ENCODE measurements around the gene FAM25G. TPM values are rescaled to one million over a fixed set of nuclear protein-coding genes. Genes with fewer than 3 reads are reported as not detected.
"Not testable (repeated sequence)": the region's sequence is repeated elsewhere in the genome, so short reads cannot be mapped to it uniquely, and the experiment has no call there.

Gene FAM25G
- total RNA-seq, 2 donors from 2014 or later = not detected

DNA sequence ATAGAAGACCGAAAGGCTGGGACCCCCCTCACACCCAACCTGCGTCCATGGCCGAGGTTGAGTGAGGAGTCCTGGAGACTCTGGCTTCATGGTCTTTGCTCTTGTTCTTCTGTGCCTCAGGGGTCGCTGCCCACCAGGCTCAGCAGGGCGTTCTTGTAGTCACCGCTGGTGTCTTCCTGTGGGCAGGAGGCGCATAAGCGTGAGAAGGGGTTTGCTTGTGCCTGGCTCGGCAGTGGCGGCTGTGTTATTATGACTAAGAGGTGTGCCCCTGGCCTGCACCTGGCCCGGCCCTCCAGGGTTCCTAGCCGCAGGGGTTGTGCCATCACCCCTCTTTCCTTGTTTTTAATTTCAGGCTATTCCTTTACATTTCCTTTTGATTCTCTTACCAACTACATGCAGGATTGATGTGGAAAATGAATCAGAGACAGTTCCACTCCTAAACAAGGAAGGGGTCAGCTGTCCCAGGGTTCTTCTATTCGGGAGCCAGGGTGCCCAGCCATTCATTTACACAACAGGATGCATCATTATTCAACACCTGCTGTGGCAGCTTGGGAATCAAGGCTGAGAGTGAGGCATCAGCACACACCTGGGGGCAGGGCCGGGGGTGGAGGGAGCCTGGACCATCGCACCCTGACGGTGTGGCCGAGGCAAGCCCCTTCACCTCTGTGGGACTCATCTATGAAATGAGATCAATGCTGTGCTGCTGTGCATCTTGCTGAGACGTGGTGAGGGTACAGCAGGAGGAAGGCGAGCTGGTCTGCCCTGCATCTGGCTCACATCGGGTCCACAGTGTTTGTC lies 22.6 kb downstream of the FAM25G start:
- DNase-seq; ATAC-seq; intact Hi-C loops (cut with DNase I): not testable (repeated sequence)

DNA sequence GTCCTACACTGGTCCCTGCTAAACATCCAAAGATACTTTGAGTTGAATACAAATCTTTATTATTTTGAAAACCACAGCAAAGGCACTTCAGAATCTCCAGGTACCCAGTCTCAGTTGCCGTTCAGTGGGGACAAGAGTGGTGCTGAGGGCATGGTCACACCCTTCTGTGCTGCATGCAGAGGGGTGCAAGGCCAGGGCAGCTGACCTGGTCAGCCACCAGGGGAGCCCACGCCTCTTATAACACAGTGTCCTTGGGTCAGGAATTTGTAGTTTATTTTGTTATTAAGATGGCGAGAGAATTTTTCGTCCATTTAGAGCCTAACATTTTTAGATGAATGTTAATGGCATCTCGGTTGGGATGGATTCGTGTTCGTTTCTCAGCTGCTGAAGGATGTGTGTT lies 23.5 kb downstream of the FAM25G start:
- intact Hi-C loops (cut with DNase I); DNase-seq; ATAC-seq: not testable (repeated sequence)

DNA sequence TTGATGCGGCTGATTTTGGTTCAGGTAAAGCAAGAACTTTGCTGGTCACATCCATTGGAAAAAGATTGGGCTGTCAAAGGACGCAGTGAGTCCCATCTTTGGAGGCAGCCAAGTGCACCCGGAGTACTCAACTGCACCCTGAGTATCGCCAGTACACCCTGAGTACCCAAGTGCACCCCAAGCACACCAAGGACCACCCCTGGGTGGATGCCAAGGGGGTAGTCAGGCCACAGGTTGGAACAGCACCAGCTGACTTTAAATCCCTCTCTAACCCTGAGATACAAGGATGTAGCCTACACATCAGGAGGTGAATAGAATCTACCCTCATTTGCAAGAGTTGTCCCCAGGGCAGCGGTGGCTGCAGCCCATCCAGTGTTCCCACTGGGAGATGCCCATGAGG lies 24.0 kb downstream of the FAM25G start:
- ATAC-seq; DNase-seq; intact Hi-C loops (cut with DNase I): not testable (repeated sequence)

DNA sequence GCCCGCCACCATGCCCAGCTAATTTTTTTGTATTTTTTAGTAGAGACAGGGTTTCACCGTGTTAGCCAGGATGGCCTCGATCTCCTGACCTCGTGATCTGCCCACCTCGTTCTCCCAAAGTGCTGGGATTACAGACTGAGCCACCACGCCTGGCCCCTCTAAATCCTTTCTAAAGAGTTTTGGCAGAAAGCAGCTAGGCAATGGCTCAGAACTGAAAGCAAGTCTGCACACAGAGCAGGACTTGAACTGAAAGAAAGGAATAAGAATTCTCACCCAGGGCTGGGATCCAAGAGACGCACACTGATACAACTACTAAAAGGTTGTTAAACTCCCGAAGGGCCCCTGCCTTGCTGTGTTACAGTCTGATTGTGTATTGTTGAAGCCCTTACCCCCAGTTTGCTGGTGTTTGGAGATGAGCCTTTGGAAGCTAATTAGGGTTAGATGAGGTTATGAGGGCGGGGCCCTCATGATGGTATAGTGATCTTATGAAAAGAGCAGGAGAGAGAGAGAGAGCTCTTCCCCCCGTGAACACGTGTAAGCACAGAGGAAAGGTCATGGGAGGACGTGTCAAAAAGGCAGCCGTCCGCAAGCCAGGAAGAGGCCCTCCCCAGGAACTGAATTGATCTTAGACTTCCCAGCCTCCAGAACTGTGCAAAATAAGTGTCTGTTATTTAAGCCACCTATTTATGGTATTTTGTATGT lies 26.1 kb downstream of the FAM25G start:
- ATAC-seq = peak in 1 of 2 donors; percentile 3
- intact Hi-C loops (cut with DNase I); DNase-seq: not testable (repeated sequence)

DNA sequence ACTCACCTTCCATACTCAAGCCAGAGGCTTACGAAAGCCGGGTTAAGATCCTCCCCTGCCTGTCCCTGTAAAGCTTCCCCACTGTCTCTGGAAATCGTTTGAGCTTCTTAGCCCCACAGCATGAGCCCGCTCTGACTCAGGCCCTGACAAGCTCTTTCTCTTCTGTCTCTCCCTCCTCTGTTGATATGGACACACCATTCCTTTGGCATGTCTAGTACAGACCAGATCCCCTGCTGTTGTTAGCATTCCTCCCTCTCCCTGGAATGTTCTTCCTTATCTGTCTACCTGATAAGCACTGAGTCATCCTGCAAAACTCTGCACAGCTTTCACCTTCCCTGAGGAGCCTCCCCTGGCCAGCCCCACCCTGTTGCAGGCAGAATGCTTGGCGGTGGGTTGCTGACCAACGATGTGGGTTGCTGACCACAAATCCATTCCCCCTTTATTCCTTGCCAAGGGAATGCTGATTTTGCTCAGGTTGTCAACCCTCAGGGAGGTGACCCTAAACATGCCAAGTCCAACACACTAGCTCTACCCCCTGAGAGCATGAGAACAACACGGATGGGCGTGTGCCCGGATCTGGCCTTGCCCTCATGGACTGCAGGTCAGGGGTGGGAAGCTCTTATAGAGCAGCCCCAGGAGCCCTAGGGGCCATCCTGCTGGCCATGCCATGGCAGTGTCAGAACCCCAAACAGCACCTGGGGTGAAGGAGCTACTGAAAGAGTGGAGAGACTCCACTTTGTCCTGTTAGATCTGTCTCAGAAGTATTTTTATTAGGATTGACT lies 28.7 kb downstream of the FAM25G start:
- intact Hi-C loops (cut with DNase I); DNase-seq: not testable (repeated sequence)
- ATAC-seq = peak; percentile 28 to 86

DNA sequence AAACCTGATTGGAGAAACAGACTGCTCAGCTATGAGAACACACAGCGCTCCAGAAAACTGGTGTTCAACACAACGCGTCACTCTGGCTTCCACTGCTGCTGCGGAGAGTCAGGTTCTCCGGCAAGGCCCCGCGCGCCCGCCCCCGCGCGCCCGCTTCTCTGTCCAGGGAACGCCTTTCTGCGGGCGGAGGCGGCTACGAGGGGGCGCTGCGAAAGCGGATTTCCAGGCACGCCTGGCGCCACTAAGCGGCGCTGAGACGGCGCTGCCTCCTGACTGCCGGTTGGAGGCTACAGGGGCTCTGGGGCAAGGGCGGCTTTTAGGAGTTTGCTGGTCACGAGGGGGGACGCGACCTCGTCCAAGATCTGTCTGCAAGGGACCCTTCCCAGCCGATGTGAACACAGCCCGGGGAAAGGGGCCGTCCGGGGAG lies 30.2 kb downstream of the FAM25G start:
- intact Hi-C loops (cut with DNase I) = not testable (repeated sequence)
- DNase-seq (peak; percentile 62), ATAC-seq (peak; percentile 82 to 92)

DNA sequence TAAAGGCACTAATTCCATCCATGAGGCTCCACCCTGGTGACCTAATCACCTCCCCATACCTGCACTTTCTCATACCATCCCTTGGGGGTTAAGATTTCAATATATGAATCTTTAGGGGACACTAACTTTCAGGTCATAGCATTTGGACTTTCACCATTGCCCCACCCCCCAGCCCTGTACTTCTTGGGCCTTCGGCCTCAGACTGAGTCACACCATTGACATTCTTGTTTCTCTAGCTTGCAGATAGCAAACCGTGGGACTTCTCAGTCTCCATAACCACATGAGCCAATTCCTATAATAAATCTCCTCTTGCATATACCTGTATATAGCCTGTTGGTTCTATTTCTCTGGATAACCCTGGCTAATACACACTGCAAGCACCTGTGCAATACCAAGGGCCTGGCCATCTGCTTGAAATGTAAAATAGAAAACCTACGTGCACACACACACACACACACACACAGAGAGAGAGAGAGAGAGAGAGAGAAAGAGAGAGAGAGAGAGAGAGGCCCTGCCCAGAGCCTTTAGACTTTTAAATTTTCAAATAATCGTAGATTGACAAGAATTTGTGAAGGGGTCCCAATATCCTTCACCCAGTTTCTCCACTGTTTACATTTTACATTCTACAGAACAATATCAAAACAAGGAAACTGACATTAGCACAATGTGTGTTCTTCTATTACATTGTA lies 32.9 kb downstream of the FAM25G start:
- ATAC-seq = no peak
- intact Hi-C loops (cut with DNase I) = no loop called here
- DNase-seq = no peak

DNA sequence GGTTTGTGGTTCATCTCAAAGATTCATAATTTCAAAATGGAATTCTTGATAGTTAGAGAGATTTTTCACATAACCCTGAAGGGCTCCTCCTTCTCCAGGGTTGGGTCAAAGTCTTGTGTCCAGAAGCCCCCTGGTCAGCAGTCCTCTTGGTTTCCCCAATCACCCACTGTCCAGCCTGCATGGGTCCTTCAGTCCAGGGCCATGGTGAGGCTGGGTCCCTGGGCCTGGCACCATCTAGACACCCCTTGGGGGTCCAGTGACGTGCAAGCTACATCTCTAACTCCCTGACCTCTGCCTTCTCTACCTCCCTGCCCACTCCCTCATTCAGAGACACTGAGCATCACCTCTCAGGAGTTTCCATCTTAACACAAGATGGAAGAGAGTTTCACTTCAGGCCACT lies 33.7 kb downstream of the FAM25G start:
- DNase-seq = no peak
- ATAC-seq = no peak
- intact Hi-C loops (cut with DNase I) = no loop called here

DNA sequence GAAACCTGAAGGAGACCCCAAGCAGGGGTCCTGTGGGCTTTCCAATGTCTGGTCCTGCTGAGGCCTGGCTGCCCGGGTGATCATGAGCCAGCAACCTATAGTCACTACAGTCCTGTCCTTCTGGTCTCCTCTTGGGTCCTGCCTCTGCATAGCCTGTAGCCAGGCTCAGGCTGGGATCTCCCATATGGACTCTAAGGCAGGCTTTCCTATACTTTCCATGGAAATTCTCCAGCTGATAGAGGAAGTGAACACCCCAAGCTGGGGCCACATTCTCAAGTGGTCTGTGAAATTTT lies 34.0 kb downstream of the FAM25G start:
- no peak for DNase-seq
- intact Hi-C loops (cut with DNase I) = no loop called here
- ATAC-seq = no peak

DNA sequence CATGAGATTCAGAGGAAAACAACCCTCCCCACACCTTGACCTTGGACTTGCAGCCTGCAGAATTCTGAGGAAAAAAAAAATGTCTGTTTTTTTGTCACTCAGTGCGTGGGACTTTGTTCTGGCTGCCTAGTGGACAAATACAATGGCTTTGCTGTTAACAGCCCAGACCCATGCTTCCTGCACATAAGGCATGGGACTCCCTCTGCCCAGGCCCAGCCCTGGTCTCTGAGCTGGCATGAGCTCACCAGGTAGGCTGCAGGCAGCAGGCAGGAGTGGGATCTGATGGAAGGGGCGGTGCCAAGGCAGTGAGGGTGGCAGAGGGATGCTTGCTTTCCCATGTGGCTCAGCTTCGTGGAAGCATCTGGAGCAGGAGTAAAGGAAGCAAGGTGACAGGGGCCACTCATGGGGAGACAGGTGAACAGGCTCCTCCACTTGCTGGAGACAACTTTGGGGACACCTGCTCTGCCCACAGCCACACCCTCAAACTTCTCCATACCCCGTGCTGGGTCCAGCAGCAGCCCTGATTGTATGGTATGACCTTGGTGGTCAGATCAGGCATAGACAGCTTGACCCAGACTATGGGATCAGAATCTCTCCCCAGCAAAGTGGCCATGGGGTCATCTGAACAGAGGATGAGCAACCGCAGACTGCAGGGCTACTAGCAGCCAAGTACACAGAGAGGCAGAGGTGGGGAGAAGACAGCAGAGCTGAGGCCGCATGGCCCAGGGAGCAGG lies 34.5 kb downstream of the FAM25G start:
- DNase-seq (no peak), ATAC-seq (no peak)
- intact Hi-C loops (cut with DNase I) = no loop called here

DNA sequence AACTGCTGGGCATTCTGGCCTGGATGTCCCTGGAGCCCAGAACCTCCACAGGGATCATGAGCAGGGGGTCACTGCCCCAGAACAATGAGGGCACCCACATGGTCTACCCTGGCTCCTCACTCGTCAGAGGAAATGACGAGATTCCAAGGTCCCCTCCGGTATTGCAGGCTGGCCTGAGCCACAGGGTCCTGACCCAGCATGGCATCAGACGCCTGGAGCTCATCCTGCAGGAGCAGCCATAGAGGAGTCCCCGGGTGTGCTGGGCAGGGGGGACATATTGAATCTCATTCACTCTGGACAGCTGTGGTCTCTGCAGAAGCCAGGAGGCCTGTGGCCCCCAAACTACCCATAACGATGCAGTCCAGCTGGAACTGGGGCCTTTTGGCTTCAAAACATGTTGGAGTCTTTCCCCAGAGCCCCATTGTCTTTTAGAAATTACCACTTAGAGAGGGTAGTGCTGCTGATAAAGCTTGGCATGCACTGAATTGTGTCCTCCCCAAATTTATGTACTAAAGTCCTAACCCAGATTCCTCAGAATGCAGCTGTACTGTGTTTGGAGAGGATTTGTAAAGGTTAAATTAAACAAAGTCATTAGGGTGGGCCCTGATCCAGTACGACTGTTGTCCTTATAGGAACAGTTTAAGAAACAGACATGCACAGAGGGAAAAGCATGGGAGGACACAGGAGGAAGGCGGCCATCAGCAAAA lies 35.3 kb downstream of the FAM25G start:
- ATAC-seq (no peak), DNase-seq (no peak)
- intact Hi-C loops (cut with DNase I) = no loop called here

DNA sequence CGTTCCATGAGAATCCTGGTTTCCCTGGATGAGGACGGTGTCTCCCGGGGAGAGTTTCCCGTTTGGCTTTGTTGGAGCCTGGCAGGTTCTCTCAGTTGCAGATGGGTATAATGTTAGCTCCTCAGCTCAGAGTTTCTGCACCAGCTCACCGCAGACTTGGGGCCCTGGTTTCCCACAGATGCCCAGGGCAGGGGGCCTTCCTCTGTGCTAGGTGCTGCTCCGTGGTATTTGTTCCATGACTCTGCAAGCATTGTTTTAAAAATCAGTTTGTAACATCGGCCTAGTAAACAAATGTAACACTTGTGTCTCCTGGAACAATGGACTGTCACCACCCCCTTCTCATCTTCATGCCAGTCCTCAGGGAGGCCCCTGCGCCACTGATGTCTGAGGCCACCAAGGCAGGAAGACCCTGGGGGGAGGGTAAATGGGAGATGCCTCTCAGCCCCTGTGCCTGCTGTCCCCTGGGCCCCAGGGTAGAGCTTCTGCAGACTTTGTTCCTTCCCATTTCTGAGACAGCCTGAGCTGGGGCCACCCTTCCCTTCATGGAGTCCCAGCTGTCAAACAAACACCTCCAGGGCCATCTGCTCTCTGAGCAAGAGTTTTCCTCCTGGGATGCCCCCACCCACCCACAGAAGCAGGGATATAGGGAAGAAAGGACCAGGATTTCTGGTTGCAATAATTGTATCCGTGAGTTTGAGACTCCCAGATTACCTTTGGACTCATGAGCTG lies 36.0 kb downstream of the FAM25G start:
- intact Hi-C loops (cut with DNase I); DNase-seq: not testable (repeated sequence)

DNA sequence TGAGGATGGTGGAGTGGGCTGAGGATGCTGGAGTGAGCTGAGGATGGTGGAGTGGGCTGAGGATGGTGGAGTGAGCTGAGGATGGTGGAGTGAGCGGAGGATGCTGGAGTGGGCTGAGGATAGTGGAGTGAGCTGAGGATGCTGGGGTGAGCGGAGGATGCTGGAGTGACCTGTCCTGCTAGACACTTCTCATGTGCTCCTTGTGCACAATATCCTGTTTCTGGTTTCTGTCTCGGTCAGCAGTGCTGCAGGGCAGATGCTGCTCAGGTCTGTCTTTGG lies 36.8 kb downstream of the FAM25G start:
- no peak for DNase-seq
- intact Hi-C loops (cut with DNase I) = no loop called here
- ATAC-seq = no peak

More for the DNA sequence above, 36.0 kb downstream of the FAM25G start:
- ATAC-seq = not testable (repeated sequence)

DNA sequence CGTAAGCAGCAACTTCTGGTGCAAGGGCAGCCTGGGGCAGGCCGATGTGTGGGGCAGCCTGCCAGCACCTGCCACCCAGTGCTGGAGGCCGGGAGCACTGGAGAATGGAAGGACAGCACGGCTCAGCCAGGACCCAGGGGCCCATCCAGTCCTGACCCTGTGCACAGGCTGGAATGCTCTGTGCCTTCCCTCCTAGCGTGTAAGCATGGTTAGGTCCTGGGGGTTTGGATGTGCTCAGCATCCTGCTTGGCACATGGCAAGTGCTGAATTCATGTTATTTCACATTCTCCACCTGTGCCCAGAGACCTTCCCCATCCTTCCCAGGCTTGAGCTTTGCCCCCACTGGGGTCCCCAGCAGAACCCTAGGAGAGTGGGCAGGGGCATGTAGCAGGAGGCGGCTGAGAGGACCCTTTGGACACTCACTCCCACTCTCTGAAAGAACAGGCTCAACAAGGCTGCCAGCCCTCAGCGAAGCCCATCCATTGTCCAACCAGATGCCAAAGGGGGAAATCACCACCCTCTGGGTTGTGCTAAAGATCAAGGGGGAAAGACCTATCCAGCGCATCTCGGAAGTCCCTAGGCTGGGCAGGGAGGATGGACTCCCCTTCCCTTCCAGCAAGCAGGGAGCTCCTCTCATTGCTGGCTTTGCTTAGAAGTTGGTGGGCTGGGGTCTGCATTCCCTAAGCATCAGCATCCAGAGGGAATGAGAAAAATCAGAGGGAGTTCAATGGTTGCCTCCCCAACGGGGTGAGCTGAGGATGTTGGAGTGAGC lies 37.3 kb downstream of the FAM25G start:
- DNase-seq (no peak), ATAC-seq (no peak)
- intact Hi-C loops (cut with DNase I) = no loop called here

DNA sequence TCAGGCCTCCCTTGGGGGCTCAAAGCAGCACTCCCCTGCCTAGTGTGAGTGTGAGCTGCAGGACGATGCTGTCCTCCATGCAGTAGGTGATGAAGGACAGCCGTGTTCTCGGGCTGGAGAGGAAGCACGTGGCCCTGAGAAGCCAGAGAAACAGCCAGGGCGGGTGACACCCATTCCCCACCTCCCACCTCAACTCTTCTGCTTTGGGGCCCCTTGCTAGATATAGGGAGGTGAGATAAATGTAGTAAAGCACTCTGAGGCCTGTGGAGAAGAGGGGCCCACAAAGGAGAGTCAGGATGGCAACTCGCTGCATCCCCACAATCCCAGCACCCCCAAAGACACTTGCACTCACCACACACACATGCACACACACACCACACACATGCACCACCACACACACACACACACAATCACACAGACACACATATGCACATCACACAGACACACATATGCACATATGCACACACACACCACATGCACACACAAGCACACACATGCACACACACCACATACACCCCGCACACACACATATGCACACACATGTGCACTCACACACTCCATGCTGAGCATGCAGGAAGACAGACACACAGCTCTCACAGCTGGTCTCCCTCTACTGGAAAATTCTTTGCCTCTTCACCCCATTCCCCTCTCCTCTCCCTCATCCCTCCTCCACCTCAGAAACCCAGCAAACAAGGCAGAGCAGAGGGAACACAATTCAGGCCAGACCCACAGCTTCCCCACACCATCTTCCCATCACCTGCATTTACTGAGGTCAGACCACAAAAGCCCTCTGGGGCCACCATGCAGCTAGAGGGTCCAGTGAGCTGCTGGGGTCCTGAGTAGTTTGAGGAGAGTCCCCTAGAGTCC lies 38.1 kb downstream of the FAM25G start:
- ATAC-seq (no peak), DNase-seq (no peak)
- intact Hi-C loops (cut with DNase I) = no loop called here

DNA sequence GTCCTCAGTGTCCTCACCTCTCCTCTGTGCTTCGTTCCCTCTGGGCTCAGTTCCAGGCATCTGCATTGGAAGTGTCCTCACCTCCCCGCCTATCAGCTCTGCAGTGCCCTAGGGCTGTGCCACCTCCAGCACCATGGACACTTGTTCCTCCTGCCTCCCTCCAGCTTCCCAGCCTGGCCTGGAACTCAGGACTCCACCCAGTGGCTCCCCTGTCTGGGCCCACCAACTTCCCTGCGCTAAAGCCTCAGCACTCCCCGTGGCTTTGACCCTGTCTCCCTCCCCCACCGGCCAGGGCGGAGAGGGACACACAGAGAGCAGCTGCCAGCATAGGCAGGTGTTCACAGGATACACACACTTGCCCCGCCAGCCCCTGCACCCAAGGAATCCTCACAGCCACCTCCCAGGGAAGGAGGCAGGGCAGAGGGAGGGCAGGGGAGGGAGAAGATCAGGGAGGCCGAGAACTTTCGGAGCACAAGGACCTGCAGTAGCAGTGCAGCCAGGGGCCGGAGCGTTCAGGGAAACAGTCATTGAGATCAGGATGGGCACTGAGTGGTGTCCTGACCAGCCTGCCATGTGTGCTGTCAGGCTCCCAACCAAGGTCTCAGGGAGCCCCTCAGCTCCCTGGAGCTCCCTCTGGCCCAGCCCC lies 38.9 kb downstream of the FAM25G start:
- intact Hi-C loops (cut with DNase I) = no loop called here
- no peak for DNase-seq
- no peak for ATAC-seq
